T-cell (primary cell): ENCODE results near the gene KIAA1549. TPM values are rescaled to one million over a fixed set of nuclear protein-coding genes. Genes with fewer than 3 reads are reported as not detected.
A peak's percentile ranks its signal among the peaks of the same experiment; 100 is the strongest.

Source experiments
- ATAC-seq, 4 experiments: fragments of 200-7000 bp in 3 of 4; fragments of 150-1000 bp in 1 of 4; cut with Tn5 transposase; replicated peaks in 1 of 4; 1 replicate in 3 of 4; 2 replicates in 1 of 4; pipeline ENCODE4 v1.10.0; 2021; ENCODE audit warnings: moderate library complexity in 3 of 4, mild to moderate bottlenecking in 2 of 4, moderate number of reproducible peaks in 1 of 4
- CTCF ChIA-PET, 2 donors: fragments of 300-600 bp; sonication (Branson Sonifier 250); formaldehyde crosslinking; loops; one replicate each; lab custom pipeline; 2022; ENCODE audit warnings: antibody characterized with exemption in 2 of 2; lab: Charles Lee
- POLR2A ChIA-PET, 2 donors: fragments of 300-600 bp; sonication (Branson Sonifier 250); formaldehyde crosslinking; loops; one replicate each; lab custom pipeline; 2022; ENCODE audit warnings: antibody characterized with exemption in 2 of 2; lab: Charles Lee
- DNase-seq, 35 experiments: peaks; one replicate each; pipeline versions ENCODE4 v3.0.0 to v3.0.0-alpha.2; 2013 to 2023
- H3K27ac ChIP-seq: one replicate; pipeline ENCODE4 v1.5.1; 2013; ENCODE audit warnings: low read length
- H3K27me3 ChIP-seq, 2 experiments: replicated peaks in 1 of 2; 1 replicate in 1 of 2; 2 replicates in 1 of 2; pipeline versions ENCODE4 v1.6.1 to v1.7.0; 2013; ENCODE audit warnings: low read length in 1 of 2, mixed read lengths in 1 of 2; ENCODE audit not compliant: control insufficient read depth in 2 of 2, insufficient read depth in 2 of 2; ENCODE audit errors: extremely low read depth in 1 of 2
- H3K36me3 ChIP-seq, 2 donors: 1 replicate in 1 of 2; 2 replicates in 1 of 2; pipeline versions ENCODE4 v1.6.1 to v1.7.0; 2013; ENCODE audit warnings: low read length in 1 of 2; ENCODE audit not compliant: control insufficient read depth in 2 of 2, insufficient read depth in 1 of 2; ENCODE audit errors: extremely low read depth in 1 of 2
- H3K4me1 ChIP-seq, 2 experiments: 1 replicate in 1 of 2; 2 replicates in 1 of 2; pipeline versions ENCODE4 v1.6.1 to v1.7.0; 2013; ENCODE audit warnings: low read length in 2 of 2, mixed read lengths in 1 of 2; ENCODE audit not compliant: insufficient read depth in 2 of 2, control insufficient read depth in 1 of 2; ENCODE audit errors: extremely low read depth in 1 of 2
- H3K4me3 ChIP-seq, 2 donors: 1 replicate in 1 of 2; 2 replicates in 1 of 2; pipeline versions ENCODE4 v1.5.1 to v1.7.0; 2013; ENCODE audit warnings: mild to moderate bottlenecking in 2 of 2, low read length in 1 of 2, moderate library complexity in 1 of 2; ENCODE audit not compliant: control insufficient read depth in 1 of 2; ENCODE audit errors: extremely low read depth in 1 of 2
- H3K9me3 ChIP-seq: 2 replicates; pipeline ENCODE4 v1.7.0; 2013
- H3K27ac Mint-ChIP-seq, 2 donors: one replicate each; pipeline ENCODE4 v1.8.0; 2020 to 2021; ENCODE audit warnings: mild to moderate bottlenecking in 2 of 2, mixed read lengths in 2 of 2
- H3K27me3 Mint-ChIP-seq, 2 donors: one replicate each; pipeline ENCODE4 v1.8.0; 2021 to 2022; ENCODE audit warnings: mixed read lengths in 2 of 2
- H3K36me3 Mint-ChIP-seq: one replicate; pipeline ENCODE4 v1.8.0; 2021; ENCODE audit warnings: mixed read lengths
- H3K4me1 Mint-ChIP-seq, 3 donors: one replicate each; pipeline ENCODE4 v1.8.0; 2020 to 2022; ENCODE audit warnings: mixed read lengths in 3 of 3, mild to moderate bottlenecking in 1 of 3
- H3K4me3 Mint-ChIP-seq, 3 donors: one replicate each; pipeline ENCODE4 v1.8.0; 2020 to 2022; ENCODE audit warnings: mild to moderate bottlenecking in 3 of 3, mixed read lengths in 3 of 3, moderate library complexity in 3 of 3
- H3K9me3 Mint-ChIP-seq, 3 donors: one replicate each; pipeline ENCODE4 v1.8.0; 2020 to 2022; ENCODE audit warnings: mixed read lengths in 3 of 3
- WGBS: methylation state at CpG from one replicate; pipeline ENCODE4 v1.1.5; 2013; ENCODE audit warnings: missing lambda C conversion rate; ENCODE audit not compliant: insufficient coverage; 5-methylcytosine and 5-hydroxymethylcytosine counted together
- total RNA-seq, 35 experiments: library from RNA in 6 of 35; stranded (reverse) in 6 of 35; fragments of 120-200 nt in 1 of 35; gene quantifications; one replicate each; pipeline versions ENCODE4 v1.2.1 to v1.2.4 and lab custom pipeline; 2013 to 2026

Gene KIAA1549
- total RNA-seq, 5 donors from 2014 or later (not counting 1 experiment from before 2014, with no cell fraction given), result 0.05 to 0.29 (median 0.15) TPM

DNA sequence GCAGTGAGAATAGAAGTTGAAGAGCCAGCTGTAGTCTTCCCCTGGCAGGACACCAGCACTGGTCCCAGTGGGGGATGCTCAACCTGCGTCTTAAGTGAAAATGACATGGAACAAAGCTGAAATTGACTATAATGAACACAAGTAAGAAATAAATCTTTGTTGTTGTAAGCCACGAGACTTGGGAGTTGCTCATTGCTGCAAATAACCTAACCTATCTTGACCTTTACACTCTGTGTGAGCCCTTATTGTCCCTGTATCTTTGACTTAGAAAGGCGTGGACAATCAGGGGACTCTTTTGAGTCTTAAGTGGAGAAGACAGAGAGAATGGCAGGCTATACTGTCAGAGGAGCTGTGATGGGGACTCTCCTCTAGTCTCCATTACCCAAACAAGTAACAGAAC is 37.7 kb upstream of the KIAA1549 start:
- Mint-ChIP-seq H3K27ac (no peak overlapping the region), H3K4me1 (peaks cover 6 to 17% (median 9%) of the 10 kb centered on the region in 3 donors), H3K27me3 (peaks cover 0 to 9% of the 10 kb centered on the region in 2 donors), H3K36me3 (no peaks in the 10 kb centered on the region), H3K4me3 (no peak overlapping the region), H3K9me3 (no peaks in the 10 kb centered on the region)
- ChIA-PET CTCF (interaction anchor here (0.6 to 3.7 kb wide), 6 partner anchors 23 to 791 kb away, joined by 3 to 36 read pairs (median 5); no protein-coding TSS in a partner anchor), POLR2A (no interaction called here)
- H3K9me3 ChIP-seq, result no peaks in the 10 kb centered on the region
- no peaks in the 10 kb centered on the region for H3K36me3 ChIP-seq
- no peak for ATAC-seq
- WGBS, result no CpG with 5 or more reads among the region's 3 CpGs
- no peak overlapping the region for H3K4me3 ChIP-seq
- no peaks in the 10 kb centered on the region for H3K4me1 ChIP-seq
- peaks cover 0 to 6% of the 10 kb centered on the region in 2 experiments for H3K27me3 ChIP-seq
- DNase-seq, result no peak
- no peak overlapping the region for H3K27ac ChIP-seq

DNA sequence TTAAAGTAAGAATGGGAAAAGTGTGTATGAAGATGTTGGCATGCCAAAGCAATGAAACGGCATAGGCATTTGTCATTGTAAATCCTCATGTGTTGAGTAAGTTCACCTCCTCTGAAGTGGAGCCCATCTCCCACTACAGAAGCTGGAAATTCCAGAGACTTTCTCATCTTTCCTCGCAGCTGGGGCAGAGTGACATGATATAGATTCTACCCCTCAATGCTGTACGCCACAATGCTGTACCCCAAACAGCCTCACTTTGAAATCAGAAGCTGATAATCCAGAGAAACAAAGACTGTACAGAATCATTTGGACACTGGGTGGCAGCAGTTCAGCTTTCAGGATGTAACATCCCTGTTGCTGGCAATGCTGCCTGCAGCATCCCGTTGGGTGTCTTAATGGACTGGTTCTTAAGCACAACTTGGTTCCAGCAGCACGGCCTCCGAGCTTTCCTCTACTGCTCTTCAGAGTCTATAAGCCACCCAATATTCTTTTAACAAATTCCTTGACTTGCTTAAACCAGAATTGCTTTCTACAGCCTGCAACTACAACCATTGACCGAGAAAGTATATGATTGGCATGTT is 35.8 kb upstream of the KIAA1549 start:
- Mint-ChIP-seq H3K27me3 (peaks cover 0 to 9% of the 10 kb centered on the region in 2 donors), H3K4me3 (no peak overlapping the region), H3K27ac (no peak overlapping the region), H3K9me3 (no peaks in the 10 kb centered on the region), H3K36me3 (no peaks in the 10 kb centered on the region), H3K4me1 (peaks cover 6 to 17% (median 9%) of the 10 kb centered on the region in 3 donors)
- DNase-seq (peak; percentile 15 to 80 (median 55)), ATAC-seq (peak; percentile 81 to 98 (median 88))
- no peak overlapping the region for H3K27ac ChIP-seq
- H3K36me3 ChIP-seq, result no peaks in the 10 kb centered on the region
- H3K9me3 ChIP-seq, result no peaks in the 10 kb centered on the region
- H3K4me3 ChIP-seq, result no peak overlapping the region
- ChIA-PET CTCF (interaction anchor here (0.5 to 3.7 kb wide), 20 partner anchors 11 to 1902 kb away, joined by 3 to 36 read pairs (median 4); a partner anchor contains a TSS), POLR2A (interaction anchor here (0.5 to 1.0 kb wide), 2 partner anchors 78 to 102 kb away, joined by 3 to 5 read pairs; no protein-coding TSS in a partner anchor)
- H3K4me1 ChIP-seq, result no peaks in the 10 kb centered on the region
- WGBS, result 15% methylated on average over 2 of the region's 7 CpGs
- peaks cover 0 to 6% of the 10 kb centered on the region in 2 experiments for H3K27me3 ChIP-seq

DNA sequence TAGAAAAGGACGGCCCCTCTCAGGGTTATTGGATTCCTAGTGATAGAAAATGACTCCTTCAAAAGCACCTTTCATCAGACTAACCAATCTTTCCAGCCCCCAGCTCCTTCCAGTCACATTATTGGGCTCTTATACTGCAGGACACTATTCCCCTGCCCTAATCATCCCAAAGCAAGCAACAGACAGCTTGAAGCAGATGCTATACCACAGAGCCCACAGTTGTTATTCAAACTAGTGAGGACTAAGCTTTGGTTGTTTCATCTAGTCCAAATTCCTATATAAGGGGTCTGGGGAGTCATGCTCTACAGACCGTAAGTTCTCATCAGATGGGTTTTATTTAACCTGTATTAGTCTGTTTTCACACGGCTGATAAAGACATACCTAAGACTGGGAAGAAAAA is 30.2 kb upstream of the KIAA1549 start:
- 100% methylated on average over 2 of the region's 3 CpGs for WGBS
- Histone ChIP-seq H3K27ac (no peak overlapping the region), H3K27me3 (peaks cover 0 to 8% of the 10 kb centered on the region in 2 experiments), H3K4me1 (no peaks in the 10 kb centered on the region), H3K9me3 (no peaks in the 10 kb centered on the region), H3K4me3 (no peak overlapping the region), H3K36me3 (no peaks in the 10 kb centered on the region)
- Mint-ChIP-seq H3K27me3 (peaks cover 0 to 9% of the 10 kb centered on the region in 2 donors), H3K4me3 (no peak overlapping the region), H3K36me3 (no peaks in the 10 kb centered on the region), H3K4me1 (no peaks in the 10 kb centered on the region), H3K9me3 (no peaks in the 10 kb centered on the region), H3K27ac (no peak overlapping the region)
- DNase-seq (no peak), ATAC-seq (no peak)
- POLR2A ChIA-PET, result interaction anchor here in 1 of 2 donors (0.5 kb wide), 1 partner anchor 10 kb away, joined by 5 read pairs; no protein-coding TSS in a partner anchor
- CTCF ChIA-PET, result no interaction called here

DNA sequence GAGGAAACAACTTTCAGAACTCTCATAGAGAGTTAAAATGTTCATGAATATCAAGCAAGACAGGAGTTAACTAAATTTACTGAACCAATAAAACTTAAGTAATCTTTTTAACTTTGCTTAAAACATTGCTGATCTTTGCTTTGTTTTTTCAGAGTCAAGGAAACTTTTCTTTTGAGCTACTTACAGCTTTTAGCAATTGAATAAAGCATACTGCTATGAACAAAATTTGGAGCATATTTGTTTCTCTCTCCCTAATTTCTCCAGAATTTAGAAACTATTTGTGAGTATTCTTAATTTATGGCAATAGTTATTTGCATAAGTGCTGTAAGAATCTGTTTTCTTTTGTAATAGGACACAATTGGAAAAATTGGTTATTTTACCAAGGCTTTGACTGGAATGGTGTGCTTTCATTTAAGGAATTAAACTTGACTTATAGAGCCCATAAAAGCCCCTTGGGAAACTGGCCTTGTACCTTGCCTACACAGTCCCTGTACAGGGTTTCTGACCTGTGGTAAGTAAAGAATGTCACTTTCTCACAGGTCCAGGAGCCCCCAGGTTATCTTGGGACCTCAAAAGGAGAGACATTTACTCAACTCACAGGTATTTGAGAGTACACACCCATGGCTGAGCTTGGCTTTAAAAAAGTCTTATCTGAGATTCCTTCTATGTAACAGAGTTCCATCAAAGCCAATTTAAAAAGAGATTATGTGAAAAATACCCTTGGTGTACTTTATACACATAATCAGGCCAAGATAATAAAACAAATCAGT is 23.3 kb upstream of the KIAA1549 start:
- H3K27me3 Mint-ChIP-seq, result peaks cover 0 to 10% of the 10 kb centered on the region in 2 donors
- Histone ChIP-seq H3K27ac (no peak overlapping the region), H3K9me3 (no peaks in the 10 kb centered on the region), H3K4me3 (no peak overlapping the region), H3K4me1 (peaks cover 0 to 2% of the 10 kb centered on the region in 2 experiments), H3K36me3 (no peaks in the 10 kb centered on the region), H3K27me3 (peaks cover 0 to 3% of the 10 kb centered on the region in 2 experiments)
- H3K9me3 Mint-ChIP-seq, result peaks cover 8 to 22% (median 10%) of the 10 kb centered on the region in 3 donors
- H3K4me3 Mint-ChIP-seq, result no peak overlapping the region
- ATAC-seq (no peak), DNase-seq (no peak)
- H3K4me1 Mint-ChIP-seq, result peaks cover 3 to 8% (median 3%) of the 10 kb centered on the region in 3 donors
- CTCF ChIA-PET, result interaction anchor here (0.5 to 1.7 kb wide), 2 partner anchors 118 to 288 kb away, joined by 4 read pairs; no protein-coding TSS in a partner anchor
- no peaks in the 10 kb centered on the region for H3K36me3 Mint-ChIP-seq
- POLR2A ChIA-PET, result no interaction called here
- no peak overlapping the region for H3K27ac Mint-ChIP-seq

DNA sequence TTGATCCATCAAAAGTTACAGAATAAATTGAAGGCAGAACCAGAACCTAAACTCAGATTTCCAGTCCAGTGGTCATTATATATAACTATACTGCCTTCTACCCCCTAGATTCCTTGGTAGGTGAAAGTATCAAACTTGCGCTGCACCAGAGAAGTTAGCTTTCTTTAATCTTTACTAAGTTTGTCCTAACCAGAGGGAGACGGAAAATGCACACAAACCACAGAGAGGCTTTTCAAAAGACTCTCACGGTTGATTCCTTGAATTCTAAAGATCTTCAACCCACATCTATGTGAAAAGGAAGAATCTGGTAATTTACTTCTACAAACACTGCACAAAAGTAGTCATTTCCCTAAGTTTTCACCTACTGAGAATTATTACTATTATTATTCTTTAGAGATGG is 18.2 kb upstream of the KIAA1549 start:
- Histone ChIP-seq H3K27ac (no peak overlapping the region), H3K4me1 (peaks cover 2 to 4% of the 10 kb centered on the region in 2 experiments), H3K27me3 (peaks cover 0 to 3% of the 10 kb centered on the region in 2 experiments), H3K36me3 (no peaks in the 10 kb centered on the region), H3K9me3 (no peaks in the 10 kb centered on the region), H3K4me3 (no peak overlapping the region)
- Mint-ChIP-seq H3K4me3 (peak overlapping the region in 1 of 3 donors; percentile 15), H3K27me3 (peaks cover 0 to 13% of the 10 kb centered on the region in 2 donors), H3K36me3 (no peaks in the 10 kb centered on the region), H3K27ac (no peak overlapping the region), H3K4me1 (peaks cover 6 to 22% (median 7%) of the 10 kb centered on the region in 3 donors), H3K9me3 (peaks cover under 1 to 11% (median 7%) of the 10 kb centered on the region in 3 donors)
- no CpG with 5 or more reads among the region's 3 CpGs for WGBS
- DNase-seq (no peak), ATAC-seq (peak in 1 of 4 experiments; percentile 35)
- ChIA-PET CTCF (interaction anchor here in 1 of 2 donors (1.2 kb wide), 1 partner anchor 14 kb away, joined by 3 read pairs; no protein-coding TSS in a partner anchor), POLR2A (interaction anchor here in 1 of 2 donors (0.6 kb wide), 1 partner anchor 13 kb away, joined by 5 read pairs; no protein-coding TSS in a partner anchor)

DNA sequence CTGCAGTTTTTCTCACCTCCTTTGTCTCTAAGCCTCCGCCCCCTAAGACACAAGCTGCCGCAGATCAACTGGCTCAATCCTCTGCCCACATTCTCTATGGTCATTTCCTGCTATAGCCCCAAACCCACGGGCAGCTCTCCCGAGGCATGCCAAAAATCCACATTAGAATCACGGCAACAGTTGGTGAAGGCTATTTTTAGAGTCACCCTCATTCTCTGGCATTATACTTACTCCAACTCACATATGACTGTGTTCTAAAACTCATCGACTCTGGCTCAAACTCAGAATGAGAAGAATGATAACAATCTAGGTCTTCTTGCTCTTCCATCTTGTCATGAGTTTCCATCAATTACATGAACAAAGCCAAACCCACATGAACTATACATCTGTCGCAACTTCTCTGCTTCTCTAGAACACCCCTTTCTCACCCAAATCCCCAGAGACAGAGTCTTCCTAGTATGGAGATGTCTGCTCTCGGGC is 10.9 kb upstream of the KIAA1549 start:
- 36% methylated on average over 6 of the region's 8 CpGs for WGBS
- H3K4me1 ChIP-seq, result no peaks in the 10 kb centered on the region
- H3K4me3 ChIP-seq, result no peak overlapping the region
- ATAC-seq (no peak), DNase-seq (no peak)
- Mint-ChIP-seq H3K9me3 (peaks cover 0 to 9% (median 0%) of the 10 kb centered on the region in 3 donors), H3K4me1 (no peaks in the 10 kb centered on the region), H3K27ac (no peak overlapping the region), H3K36me3 (no peaks in the 10 kb centered on the region), H3K4me3 (no peak overlapping the region), H3K27me3 (peaks cover 21 to 22% of the 10 kb centered on the region in 2 donors)
- H3K27me3 ChIP-seq, result peaks cover 0 to 3% of the 10 kb centered on the region in 2 experiments
- ChIA-PET CTCF (no interaction called here), POLR2A (no interaction called here)
- H3K36me3 ChIP-seq, result no peaks in the 10 kb centered on the region
- H3K9me3 ChIP-seq, result no peaks in the 10 kb centered on the region
- no peak overlapping the region for H3K27ac ChIP-seq
